K562 (cell line): ENCODE results near the gene OR9A4.

Experiments used
- CLOCK ChIP-seq: fragments of 250-450 bp; sonication (Bioruptor Pico); IDR thresholded peaks from 2 replicates; pipeline ENCODE4 v1.4.0; 2020; ENCODE audit warnings: mild to moderate bottlenecking, moderate library complexity, borderline replicate concordance
- CTCF ChIP-seq, 3 experiments: IDR thresholded peaks in 2 of 3; conservative IDR thresholded peaks in 1 of 3; 2 replicates each; pipeline ENCODE4 v1.5.1; 2011 to 2012; ENCODE audit warnings: low read length in 3 of 3, mild to moderate bottlenecking in 3 of 3, control low read depth in 2 of 3, improper control_type of control experiment in 1 of 3, inconsistent platforms in 1 of 3, low read depth in 1 of 3, mixed read lengths in 1 of 3, moderate library complexity in 1 of 3; ENCODE audit not compliant: insufficient read depth in 2 of 3
- NR2C1 ChIP-seq, 2 experiments: fragments of 450-650 bp; IDR thresholded peaks; 2 replicates each; pipeline ENCODE4 v1.6.1; 2017; ENCODE audit warnings: mild to moderate bottlenecking in 2 of 2, antibody characterized with exemption in 1 of 2, inconsistent platforms in 1 of 2, missing compliant biosample characterization in 1 of 2, missing genetic modification characterization in 1 of 2
- NR3C1 ChIP-seq: sonication (generic); formaldehyde crosslinking; IDR thresholded peaks from 2 replicates; pipeline ENCODE4 v1.8.1; 2022; ENCODE audit warnings: missing genetic modification reagents
- RREB1 ChIP-seq: fragments of 250-450 bp; sonication (Bioruptor Pico); IDR thresholded peaks from 2 replicates; pipeline ENCODE4 v1.4.0; 2020
- UBTF ChIP-seq, 2 experiments: IDR thresholded peaks; 2 replicates each; pipeline ENCODE4 v1.6.1; 2012; ENCODE audit warnings: improper control_type of control experiment in 2 of 2, low read depth in 2 of 2, low read length in 2 of 2, borderline replicate concordance in 1 of 2
- ZNF146 ChIP-seq: IDR thresholded peaks from one replicate; pipeline ENCODE4 v1.6.1; 2018; ENCODE audit warnings: missing compliant biosample characterization; ENCODE audit not compliant: unreplicated experiment
- ZNF41 ChIP-seq: fragments of 250-450 bp; sonication (Bioruptor Pico); conservative IDR thresholded peaks from 2 replicates; pipeline ENCODE4 v1.4.0; 2020; ENCODE audit warnings: mild to moderate bottlenecking
- ZZZ3 ChIP-seq: fragments of 450-650 bp; IDR thresholded peaks from 2 replicates; pipeline ENCODE4 v1.6.1; 2016; ENCODE audit warnings: antibody characterized with exemption, mild to moderate bottlenecking, moderate library complexity

GRCh38 chr7:141928146-141928844, 12.1 kb downstream of the OR9A4 start:
- TF ChIP-seq ZNF146 (CRISPR knock-in tag) (no peak), UBTF (IDR thresholded peaks at IDR 0.05; ENCODE audit: borderline replicate concordance in 1 of 2, low read depth in 2 of 2, low read length in 2 of 2) (no peak), ZZZ3 (no peak), CLOCK (no peak), RREB1 (no peak), CTCF (IDR thresholded peaks at IDR 0.05 in 2 of 3, conservative IDR thresholded peaks at IDR 0.05 in 1 of 3; ENCODE audit: insufficient read depth in 2 of 3, low read depth in 1 of 3, low read length in 3 of 3) (no peak), NR3C1 (CRISPR knock-in tag) (no peak), NR2C1 (IDR thresholded peaks at IDR 0.05) (no peak), NR2C1 (tag; IDR thresholded peaks at IDR 0.05) (no peak), ZNF41 (CRISPR knock-in tag) (no peak)
